ENCODE data around the gene TMEM181. TPM values are rescaled to one million over a fixed set of nuclear protein-coding genes. Genes with fewer than 3 reads are reported as not detected.
A peak's percentile ranks its signal among the peaks of the same experiment; 100 is the strongest.

TMEM181 gene
- total and polyA plus RNA-seq, 2 of the 13 experiments (the other 11 are each of a cell fraction or from before 2014, with no cell fraction given): 59.1 to 108 TPM

DNA sequence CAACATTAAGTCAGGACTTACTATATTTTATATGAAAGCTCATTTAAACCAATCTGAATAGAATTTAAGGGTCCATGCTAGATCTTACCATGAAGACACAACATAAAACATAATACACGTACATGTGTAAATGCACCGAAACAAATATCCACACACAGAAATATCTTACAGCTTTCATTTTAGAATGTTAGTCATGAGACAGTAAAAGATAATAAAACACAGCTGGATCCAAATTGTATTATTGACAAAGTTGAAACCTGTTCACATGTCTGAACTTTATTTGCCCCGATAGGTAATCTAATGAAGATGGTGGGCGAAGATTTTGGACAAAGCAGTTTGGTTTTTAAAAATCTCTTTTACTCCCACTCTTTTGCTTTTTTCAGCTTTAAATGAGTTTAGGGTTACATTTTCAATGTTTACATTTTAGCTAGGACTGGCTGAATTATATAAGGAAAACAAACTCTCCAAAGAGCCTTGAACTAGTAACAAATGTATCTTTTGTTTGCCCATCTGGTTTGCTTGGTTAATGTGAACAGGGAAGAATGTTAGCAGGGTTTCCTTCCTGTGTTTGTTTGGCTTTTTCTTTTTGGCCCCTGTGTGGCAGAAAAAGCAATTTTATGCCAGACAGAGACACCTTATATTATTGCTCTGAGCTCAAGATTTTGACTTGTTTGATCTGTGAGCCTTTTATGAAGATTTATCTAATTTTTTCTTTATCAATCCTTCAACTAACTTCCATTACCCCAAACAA, 5.1 kb upstream of the TMEM181 start (continued):
- TF ChIP-seq THYN1 (CRISPR knock-in tag; IDR thresholded peaks at IDR 0.05; ENCODE audit: borderline replicate concordance, low read depth) (no peak), ZSCAN21 (CRISPR knock-in tag; IDR thresholded peaks at IDR 0.05; ENCODE audit: borderline replicate concordance) (peak; percentile 49; the same call in 1 of the 2 replicates), ZNF382 (CRISPR knock-in tag; IDR thresholded peaks at IDR 0.05; ENCODE audit: borderline replicate concordance) (no peak), ZNF569 (CRISPR knock-in tag; IDR thresholded peaks at IDR 0.05; ENCODE audit: borderline replicate concordance) (no peak), ZNF143 (CRISPR knock-in tag; IDR thresholded peaks at IDR 0.05) (no peak), NCOA2 (CRISPR knock-in tag; IDR thresholded peaks at IDR 0.05) (peak; percentile 96), TCF7L2 (IDR thresholded peaks at IDR 0.05; ENCODE audit: low read depth, low read length) (no peak), ZNF10 (CRISPR knock-in tag; IDR thresholded peaks at IDR 0.05; ENCODE audit: borderline replicate concordance, low read depth) (no peak)
- TF ChIP-seq, protein P1, sequence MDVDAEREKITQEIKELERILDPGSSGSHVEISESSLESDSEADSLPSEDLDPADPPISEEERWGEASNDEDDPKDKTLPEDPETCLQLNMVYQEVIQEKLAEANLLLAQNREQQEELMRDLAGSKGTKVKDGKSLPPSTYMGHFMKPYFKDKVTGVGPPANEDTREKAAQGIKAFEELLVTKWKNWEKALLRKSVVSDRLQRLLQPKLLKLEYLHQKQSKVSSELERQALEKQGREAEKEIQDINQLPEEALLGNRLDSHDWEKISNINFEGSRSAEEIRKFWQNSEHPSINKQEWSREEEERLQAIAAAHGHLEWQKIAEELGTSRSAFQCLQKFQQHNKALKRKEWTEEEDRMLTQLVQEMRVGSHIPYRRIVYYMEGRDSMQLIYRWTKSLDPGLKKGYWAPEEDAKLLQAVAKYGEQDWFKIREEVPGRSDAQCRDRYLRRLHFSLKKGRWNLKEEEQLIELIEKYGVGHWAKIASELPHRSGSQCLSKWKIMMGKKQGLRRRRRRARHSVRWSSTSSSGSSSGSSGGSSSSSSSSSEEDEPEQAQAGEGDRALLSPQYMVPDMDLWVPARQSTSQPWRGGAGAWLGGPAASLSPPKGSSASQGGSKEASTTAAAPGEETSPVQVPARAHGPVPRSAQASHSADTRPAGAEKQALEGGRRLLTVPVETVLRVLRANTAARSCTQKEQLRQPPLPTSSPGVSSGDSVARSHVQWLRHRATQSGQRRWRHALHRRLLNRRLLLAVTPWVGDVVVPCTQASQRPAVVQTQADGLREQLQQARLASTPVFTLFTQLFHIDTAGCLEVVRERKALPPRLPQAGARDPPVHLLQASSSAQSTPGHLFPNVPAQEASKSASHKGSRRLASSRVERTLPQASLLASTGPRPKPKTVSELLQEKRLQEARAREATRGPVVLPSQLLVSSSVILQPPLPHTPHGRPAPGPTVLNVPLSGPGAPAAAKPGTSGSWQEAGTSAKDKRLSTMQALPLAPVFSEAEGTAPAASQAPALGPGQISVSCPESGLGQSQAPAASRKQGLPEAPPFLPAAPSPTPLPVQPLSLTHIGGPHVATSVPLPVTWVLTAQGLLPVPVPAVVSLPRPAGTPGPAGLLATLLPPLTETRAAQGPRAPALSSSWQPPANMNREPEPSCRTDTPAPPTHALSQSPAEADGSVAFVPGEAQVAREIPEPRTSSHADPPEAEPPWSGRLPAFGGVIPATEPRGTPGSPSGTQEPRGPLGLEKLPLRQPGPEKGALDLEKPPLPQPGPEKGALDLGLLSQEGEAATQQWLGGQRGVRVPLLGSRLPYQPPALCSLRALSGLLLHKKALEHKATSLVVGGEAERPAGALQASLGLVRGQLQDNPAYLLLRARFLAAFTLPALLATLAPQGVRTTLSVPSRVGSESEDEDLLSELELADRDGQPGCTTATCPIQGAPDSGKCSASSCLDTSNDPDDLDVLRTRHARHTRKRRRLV (CRISPR knock-in tag; IDR thresholded peaks at IDR 0.05): no peak
- TF ChIP-seq, protein P2, sequence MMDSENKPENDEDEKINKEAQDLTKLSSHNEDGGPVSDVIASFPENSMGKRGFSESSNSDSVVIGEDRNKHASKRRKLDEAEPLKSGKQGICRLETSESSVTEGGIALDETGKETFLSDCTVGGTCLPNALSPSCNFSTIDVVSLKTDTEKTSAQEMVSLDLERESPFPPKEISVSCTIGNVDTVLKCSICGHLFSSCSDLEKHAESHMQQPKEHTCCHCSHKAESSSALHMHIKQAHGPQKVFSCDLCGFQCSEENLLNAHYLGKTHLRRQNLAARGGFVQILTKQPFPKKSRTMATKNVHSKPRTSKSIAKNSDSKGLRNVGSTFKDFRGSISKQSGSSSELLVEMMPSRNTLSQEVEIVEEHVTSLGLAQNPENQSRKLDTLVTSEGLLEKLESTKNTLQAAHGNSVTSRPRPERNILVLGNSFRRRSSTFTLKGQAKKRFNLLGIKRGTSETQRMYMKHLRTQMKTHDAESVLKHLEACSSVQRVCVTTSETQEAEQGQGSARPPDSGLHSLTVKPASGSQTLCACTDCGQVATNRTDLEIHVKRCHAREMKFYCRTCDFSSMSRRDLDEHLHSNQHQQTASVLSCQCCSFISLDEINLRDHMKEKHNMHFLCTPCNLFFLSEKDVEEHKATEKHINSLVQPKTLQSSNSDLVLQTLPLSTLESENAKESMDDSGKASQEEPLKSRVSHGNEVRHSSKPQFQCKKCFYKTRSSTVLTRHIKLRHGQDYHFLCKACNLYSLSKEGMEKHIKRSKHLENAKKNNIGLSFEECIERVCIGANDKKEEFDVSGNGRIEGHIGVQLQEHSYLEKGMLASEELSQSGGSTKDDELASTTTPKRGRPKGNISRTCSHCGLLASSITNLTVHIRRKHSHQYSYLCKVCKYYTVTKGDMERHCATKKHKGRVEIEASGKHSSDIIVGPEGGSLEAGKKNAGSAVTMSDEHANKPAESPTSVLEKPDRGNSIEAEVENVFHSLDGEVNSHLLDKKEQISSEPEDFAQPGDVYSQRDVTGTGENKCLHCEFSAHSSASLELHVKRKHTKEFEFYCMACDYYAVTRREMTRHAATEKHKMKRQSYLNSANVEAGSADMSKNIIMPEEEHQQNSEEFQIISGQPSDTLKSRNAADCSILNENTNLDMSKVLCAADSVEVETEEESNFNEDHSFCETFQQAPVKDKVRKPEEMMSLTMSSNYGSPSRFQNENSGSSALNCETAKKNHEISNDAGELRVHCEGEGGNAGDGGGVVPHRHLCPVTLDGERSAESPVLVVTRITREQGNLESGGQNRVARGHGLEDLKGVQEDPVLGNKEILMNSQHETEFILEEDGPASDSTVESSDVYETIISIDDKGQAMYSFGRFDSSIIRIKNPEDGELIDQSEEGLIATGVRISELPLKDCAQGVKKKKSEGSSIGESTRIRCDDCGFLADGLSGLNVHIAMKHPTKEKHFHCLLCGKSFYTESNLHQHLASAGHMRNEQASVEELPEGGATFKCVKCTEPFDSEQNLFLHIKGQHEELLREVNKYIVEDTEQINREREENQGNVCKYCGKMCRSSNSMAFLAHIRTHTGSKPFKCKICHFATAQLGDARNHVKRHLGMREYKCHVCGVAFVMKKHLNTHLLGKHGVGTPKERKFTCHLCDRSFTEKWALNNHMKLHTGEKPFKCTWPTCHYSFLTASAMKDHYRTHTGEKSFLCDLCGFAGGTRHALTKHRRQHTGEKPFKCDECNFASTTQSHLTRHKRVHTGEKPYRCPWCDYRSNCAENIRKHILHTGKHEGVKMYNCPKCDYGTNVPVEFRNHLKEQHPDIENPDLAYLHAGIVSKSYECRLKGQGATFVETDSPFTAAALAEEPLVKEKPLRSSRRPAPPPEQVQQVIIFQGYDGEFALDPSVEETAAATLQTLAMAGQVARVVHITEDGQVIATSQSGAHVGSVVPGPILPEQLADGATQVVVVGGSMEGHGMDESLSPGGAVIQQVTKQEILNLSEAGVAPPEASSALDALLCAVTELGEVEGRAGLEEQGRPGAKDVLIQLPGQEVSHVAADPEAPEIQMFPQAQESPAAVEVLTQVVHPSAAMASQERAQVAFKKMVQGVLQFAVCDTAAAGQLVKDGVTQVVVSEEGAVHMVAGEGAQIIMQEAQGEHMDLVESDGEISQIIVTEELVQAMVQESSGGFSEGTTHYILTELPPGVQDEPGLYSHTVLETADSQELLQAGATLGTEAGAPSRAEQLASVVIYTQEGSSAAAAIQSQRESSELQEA (CRISPR knock-in tag; IDR thresholded peaks at IDR 0.05; ENCODE audit: not compliant biosample characterization): no peak
- TF ChIP-seq, protein P3, sequence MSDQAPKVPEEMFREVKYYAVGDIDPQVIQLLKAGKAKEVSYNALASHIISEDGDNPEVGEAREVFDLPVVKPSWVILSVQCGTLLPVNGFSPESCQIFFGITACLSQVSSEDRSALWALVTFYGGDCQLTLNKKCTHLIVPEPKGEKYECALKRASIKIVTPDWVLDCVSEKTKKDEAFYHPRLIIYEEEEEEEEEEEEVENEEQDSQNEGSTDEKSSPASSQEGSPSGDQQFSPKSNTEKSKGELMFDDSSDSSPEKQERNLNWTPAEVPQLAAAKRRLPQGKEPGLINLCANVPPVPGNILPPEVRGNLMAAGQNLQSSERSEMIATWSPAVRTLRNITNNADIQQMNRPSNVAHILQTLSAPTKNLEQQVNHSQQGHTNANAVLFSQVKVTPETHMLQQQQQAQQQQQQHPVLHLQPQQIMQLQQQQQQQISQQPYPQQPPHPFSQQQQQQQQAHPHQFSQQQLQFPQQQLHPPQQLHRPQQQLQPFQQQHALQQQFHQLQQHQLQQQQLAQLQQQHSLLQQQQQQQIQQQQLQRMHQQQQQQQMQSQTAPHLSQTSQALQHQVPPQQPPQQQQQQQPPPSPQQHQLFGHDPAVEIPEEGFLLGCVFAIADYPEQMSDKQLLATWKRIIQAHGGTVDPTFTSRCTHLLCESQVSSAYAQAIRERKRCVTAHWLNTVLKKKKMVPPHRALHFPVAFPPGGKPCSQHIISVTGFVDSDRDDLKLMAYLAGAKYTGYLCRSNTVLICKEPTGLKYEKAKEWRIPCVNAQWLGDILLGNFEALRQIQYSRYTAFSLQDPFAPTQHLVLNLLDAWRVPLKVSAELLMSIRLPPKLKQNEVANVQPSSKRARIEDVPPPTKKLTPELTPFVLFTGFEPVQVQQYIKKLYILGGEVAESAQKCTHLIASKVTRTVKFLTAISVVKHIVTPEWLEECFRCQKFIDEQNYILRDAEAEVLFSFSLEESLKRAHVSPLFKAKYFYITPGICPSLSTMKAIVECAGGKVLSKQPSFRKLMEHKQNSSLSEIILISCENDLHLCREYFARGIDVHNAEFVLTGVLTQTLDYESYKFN (CRISPR knock-in tag; conservative IDR thresholded peaks at IDR 0.05): peak; percentile 99

Data from HepG2 (cell line).